AG08396 (cell line): Measurements from ENCODE around the gene CAPN13.

Source experiments
- DNase-seq: peaks from one replicate; pipeline ENCODE4 v3.0.0; 2012; ENCODE audit warnings: low spot score, mixed read lengths

Gene CAPN13

GRCh38 chr2:30807249-30807648 lies at the start of gene CAPN13:
Gene CAPN13, minus strand, starts transcription at chr2:30807446. Its CDS starts 20,121 bp downstream, at chr2:30787325.
- DNase-seq: no peak

- DNase-seq: no peak
Observed at GRCh38 chr2:30847841-30848240, 40.6 kb upstream of the CAPN13 start.

- DNase-seq: no peak
Observed at GRCh38 chr2:30847329-30847728, 40.1 kb upstream of the CAPN13 start.

- DNase-seq: no peak
Observed at GRCh38 chr2:30828586-30828985, 21.3 kb upstream of the CAPN13 start.

DNA sequence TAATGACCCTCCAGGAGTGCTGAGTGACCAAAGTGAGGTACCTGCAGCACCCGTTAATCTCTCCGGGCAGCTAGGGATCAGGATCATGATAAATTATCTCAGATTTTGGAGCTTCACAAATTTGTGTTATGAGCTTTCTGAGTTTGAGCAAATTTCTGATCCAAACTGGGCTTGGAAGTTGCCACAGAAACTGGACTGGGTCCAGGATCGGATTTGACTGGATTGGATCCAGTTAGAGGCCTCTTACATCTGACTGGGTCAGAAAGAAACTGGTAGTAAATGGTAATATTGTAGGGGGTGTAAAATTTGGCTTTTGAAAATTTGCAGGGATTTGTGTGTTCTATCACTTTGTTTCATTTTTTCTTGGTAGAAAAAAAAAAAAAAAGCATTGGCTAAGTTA lies 19.7 kb upstream of the CAPN13 start:
- DNase-seq: no peak

DNA sequence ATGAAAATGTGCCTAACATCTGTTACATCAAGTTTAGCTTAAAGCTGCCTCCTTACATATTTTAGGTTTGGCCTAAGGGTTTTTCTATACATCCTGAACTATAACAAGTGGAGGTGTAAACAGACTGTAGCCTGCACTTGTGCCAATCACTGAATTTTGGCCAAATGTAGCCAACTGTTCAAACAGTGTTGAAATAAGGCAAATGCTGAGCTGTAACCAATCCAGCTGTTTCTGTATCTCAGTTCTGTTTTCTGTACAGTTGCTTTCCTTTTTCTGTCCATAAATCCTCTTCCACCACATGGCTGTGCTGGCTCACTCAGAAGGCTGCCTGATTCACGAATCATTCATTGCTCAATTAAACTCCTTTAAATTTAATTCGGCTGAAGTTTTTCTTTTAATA lies 19.2 kb upstream of the CAPN13 start:
- DNase-seq: no peak

DNA sequence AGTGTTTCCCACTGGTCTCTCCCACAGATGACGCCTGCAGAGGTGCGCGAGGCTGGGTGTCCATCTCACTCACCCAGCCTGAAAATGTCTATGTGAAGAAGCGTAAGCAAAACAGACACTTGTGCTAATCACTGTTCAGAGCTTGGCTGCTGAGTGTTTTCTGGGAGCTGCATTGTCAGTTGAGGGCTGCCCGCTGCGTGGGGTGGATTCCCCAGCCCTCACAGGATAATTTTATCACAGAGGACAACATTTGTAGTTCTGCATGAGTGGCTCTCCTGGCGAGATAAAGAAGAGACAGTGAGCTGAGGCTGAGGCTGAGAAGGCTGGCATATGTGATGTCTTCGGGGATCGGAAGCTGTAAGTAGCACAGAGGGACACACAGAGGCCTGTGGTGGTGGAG lies 16.2 kb upstream of the CAPN13 start:
- DNase-seq: no peak

GRCh38 chr2:30821960-30822359 lies 14.7 kb upstream of the CAPN13 start:
- DNase-seq: no peak

GRCh38 chr2:30820381-30821055 lies 13.3 kb upstream of the CAPN13 start:
- DNase-seq: no peak

- no peak for DNase-seq
Observed at GRCh38 chr2:30809938-30810337, 2.7 kb upstream of the CAPN13 start.

DNA sequence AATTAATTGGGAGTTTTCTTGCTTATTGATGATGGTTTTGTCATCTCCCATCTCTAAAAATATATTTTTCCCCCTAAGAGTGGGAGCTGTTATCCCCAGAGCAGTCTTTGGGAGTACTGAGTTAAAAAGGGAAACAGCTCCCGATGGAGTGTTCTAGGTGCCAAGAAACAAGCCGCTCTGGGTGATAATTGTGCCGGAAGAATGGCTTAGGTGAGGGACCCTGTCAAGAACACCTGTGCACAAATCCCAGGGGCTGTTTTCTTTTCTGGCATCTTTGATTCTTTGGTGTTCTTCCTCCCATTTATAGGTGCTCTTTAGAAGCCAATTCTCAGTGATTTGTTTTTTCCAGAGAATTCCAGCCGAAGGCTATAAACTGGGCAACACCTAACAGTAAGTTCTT lies 1.4 kb upstream of the CAPN13 start:
- no peak for DNase-seq

DNA sequence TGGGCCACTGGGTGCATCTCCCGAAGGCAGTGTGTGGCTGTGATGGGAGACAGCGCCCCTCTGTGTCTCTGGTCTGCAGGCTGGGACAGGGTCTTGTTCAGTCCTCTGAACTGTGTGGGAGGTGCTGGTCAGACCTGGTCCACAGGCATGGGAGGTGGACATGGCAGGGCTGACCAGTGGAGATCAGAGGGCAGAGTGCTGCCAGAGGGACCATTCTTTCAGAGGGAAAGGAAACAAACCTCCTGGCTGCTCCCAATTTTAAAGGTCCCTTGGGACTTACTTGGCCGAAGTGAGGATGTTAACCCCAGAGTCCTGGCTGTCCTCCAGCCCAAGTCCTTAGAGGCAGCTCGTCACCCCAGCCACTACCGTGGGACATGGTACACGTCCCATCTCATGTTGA lies 4.0 kb downstream of the CAPN13 start:
- DNase-seq: no peak

DNA sequence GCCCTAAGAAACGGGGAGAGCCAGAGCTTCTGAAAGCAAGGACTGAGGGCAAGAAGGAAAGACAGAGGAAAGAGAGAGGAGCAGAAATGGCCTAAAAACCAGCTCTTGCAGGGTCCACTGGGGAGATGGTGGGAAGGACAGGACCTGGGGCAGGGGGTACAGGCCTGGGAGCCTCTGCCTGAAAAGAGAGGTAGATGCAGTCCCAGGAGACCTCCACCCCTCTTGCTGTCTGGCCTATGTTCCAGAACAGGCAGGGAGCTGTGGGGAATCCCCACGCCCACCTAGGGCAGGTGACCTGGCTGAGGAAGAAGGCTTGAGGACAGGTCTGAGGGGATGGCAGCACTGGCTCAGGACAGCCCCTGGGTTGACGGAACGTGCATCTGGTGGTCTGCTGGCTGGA lies 4.6 kb downstream of the CAPN13 start:
- DNase-seq: no peak

GRCh38 chr2:30801821-30802455 lies 5.3 kb downstream of the CAPN13 start:
- DNase-seq: no peak

GRCh38 chr2:30800159-30800558 lies 7.1 kb downstream of the CAPN13 start:
- no peak for DNase-seq

DNA sequence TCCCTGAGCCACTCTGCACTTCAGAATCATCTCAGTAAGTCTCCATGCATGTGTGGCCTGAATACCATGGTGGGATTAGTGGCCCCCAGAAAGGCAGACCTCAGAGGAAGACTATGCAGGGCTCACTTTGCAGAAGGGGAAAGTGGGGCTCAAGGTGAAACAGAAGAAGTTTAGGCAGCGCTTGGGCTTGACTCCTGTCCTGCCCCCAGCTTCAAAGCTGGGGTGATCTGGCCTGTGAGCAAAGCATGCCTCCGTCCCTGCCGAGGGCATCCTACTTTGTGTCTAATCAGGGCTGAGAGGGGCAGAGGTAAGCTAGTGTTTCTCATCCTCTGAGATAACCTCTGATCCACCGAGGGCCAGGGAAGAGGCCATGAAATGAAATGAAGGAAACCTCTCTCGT lies 7.9 kb downstream of the CAPN13 start:
- no peak for DNase-seq

GRCh38 chr2:30798536-30798991 lies 8.7 kb downstream of the CAPN13 start:
- DNase-seq: no peak

DNA sequence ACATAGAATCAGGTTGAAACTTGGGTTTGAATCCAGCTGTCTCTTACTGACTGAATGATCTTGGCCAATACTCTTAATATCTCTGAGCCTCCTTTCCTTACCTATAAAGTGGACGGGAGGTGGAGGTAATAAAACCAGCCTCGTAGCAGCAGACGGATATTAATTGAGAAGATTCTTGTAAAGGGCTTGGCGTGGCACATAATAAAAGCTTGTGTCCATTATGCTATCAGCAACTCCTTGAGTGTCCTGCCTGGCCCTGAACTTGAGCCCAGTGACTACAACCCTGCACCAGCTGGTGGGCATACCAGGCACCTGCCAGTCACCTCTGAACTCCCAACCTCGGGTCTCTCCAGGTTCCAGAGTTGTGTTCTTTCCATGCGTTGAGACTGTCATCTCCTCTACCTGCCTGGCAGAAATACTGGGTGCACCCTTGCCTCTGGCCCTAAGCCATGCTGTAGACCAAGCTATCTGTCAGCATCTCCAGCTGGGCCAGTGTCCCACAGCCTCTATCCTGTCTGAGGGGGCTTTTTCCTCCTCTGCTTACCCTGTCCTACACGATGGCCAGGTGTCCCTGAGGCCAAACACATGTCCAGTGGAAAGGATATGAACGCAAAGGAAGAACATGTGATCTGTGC lies 9.7 kb downstream of the CAPN13 start:
- no peak for DNase-seq

- DNase-seq: no peak
Observed at GRCh38 chr2:30796699-30797098, 10.5 kb downstream of the CAPN13 start.

DNA sequence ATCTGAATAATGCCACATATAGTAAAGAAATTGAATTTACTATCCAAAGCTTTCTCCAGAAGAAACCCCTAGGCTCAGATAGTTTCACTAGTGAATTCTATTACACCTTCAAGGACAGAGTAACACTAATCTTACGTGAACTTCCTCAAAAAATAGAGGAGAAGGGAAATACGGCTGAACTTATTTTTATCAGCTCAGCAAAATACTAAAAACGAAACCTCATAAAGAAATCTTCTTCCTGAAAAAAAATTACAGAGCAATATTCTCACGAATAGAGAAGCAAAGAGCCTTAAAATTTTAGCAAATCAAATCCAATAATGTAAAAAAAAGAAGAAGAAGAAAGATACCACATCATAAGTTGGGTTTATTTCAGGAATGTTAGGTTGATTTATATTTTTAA lies 14.7 kb downstream of the CAPN13 start:
- DNase-seq: no peak

DNA sequence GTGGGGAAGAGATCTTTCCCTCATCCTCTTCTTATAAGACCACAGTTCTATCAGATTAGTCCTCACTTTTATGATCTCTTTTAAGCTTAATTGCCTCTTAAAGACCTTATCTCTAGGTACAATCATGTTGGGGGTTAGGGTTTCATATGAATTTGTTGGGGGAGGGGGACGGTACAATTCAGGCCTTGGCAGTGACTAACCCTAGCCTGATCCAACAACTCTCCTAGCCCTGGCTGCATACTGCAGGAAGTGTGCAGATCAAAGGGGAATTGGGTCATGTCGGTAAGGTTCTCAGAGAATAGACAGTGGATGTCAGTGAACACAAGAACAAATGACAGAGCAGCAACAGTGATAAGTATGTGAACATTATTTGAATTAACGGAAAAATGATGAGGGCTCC lies 16.4 kb downstream of the CAPN13 start:
- DNase-seq: no peak

DNA sequence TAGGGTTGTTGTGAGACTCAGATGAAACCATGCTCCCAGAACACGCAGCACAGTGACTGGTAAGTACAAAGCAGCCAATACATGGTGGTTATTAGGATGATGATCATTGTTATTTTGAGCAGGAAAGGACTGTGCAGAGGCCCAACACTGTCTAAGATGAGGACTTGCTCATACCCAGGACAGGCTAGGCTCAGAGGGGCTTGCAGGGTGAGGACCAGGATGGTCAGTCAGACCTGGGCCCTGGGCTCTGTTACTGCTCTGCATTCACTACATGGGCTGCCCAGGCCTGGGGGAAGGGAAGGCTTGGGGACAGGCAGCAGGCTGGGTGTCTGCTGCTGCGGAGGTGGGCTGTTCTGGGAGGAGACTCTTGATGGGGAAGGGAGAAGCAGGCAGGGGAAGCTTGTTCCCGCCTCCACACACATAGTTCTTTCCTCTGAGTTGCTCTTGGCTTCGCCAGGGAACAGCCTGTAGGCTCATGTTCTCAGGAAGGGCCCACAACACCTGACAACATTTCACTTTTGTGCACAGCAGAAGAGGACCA lies 17.5 kb downstream of the CAPN13 start:
- DNase-seq: no peak
